Measurements from ENCODE around the gene PSMD9.

DNA sequence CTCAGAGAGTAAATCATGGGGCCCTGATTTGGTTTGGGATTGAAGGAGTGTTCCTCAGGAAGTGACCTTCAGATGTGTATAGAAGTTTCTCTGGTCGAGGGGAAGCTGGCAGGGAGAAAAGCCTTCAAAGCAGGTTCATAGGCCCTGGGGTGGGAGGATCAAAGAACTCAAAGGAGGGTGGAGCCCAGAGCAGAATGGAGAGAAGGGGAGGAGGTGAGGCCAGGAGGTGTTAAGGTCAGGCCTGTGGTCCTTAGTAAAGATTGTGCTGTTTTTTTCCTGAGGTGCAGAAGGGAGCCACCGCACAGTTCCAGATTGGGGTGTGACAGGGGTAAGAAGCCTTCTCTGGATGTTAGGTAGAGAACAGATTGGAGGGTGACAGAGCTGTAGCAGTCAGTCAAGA, 20.1 kb downstream of the PSMD9 start:
- TF ChIP-seq POLR2A (IDR thresholded peaks at IDR 0.05) (no peak), CTCF (IDR thresholded peaks at IDR 0.05) (no peak), POLR2AphosphoS5 (IDR thresholded peaks at IDR 0.05; ENCODE audit: insufficient read depth in 1 of 2, low read depth in 1 of 2) (no peak)

Data from vagina (tissue), 2 donors.